ENCODE results near the gene PRKCH.

Gene PRKCH

GRCh38 chr14:61433169-61433568 lies 111.8 kb downstream of the PRKCH start:
- no peaks in the 10 kb centered on the region for H3K27me3 ChIP-seq
- no peaks in the 10 kb centered on the region for H3K9me3 ChIP-seq
- no peak overlapping the region for H3K27ac ChIP-seq
- no peaks in the 10 kb centered on the region for H3K36me3 ChIP-seq
- intact Hi-C loops (cut with DNase I; ENCODE audit: low total_unique reads): no loop called here
- TF ChIP-seq CTCF (IDR thresholded peaks at IDR 0.05): no peak
- DNase-seq: no peak
- no peak overlapping the region for H3K4me3 ChIP-seq
- H3K4me1 ChIP-seq: peaks cover 0 to 2% (median 0%) of the 10 kb centered on the region in 4 donors

GRCh38 chr14:61433828-61434227 lies 112.4 kb downstream of the PRKCH start:
- intact Hi-C loops (cut with DNase I; ENCODE audit: low total_unique reads): no loop called here
- no peak overlapping the region for H3K4me3 ChIP-seq
- no peaks in the 10 kb centered on the region for H3K27me3 ChIP-seq
- H3K27ac ChIP-seq: no peak overlapping the region
- no peaks in the 10 kb centered on the region for H3K9me3 ChIP-seq
- no peaks in the 10 kb centered on the region for H3K36me3 ChIP-seq
- H3K4me1 ChIP-seq: peaks cover 0 to 7% (median 4%) of the 10 kb centered on the region in 4 donors
- DNase-seq: no peak
- TF ChIP-seq CTCF (IDR thresholded peaks at IDR 0.05): no peak

- DNase-seq: no peak
- TF ChIP-seq CTCF (IDR thresholded peaks at IDR 0.05): no peak
- no peak overlapping the region for H3K4me3 ChIP-seq
Measured at GRCh38 chr14:61434311-61434710, 112.9 kb downstream of the PRKCH start.

GRCh38 chr14:61435563-61436337 lies 114.4 kb downstream of the PRKCH start:
- Histone ChIP-seq H3K4me3 (no peak overlapping the region), H3K36me3 (no peaks in the 10 kb centered on the region), H3K27ac (no peak overlapping the region), H3K9me3 (no peaks in the 10 kb centered on the region), H3K4me1 (peaks cover 0 to 16% (median 8%) of the 10 kb centered on the region in 4 donors), H3K27me3 (no peaks in the 10 kb centered on the region)
- TF ChIP-seq CTCF (IDR thresholded peaks at IDR 0.05): no peak
- peak; percentile 63 to 73 for DNase-seq
- intact Hi-C loops (cut with DNase I; ENCODE audit: low total_unique reads): no loop called here

More at GRCh38 chr14:61434311-61434710, 112.9 kb downstream of the PRKCH start:
- Histone ChIP-seq H3K4me1 (peaks cover 0 to 11% (median 5%) of the 10 kb centered on the region in 4 donors), H3K27me3 (no peaks in the 10 kb centered on the region), H3K36me3 (no peaks in the 10 kb centered on the region), H3K9me3 (no peaks in the 10 kb centered on the region), H3K27ac (no peak overlapping the region)
- intact Hi-C loops (cut with DNase I; ENCODE audit: low total_unique reads): no loop called here

- Histone ChIP-seq H3K27ac (no peak overlapping the region), H3K4me1 (peaks cover 0 to 16% (median 8%) of the 10 kb centered on the region in 4 donors), H3K36me3 (no peaks in the 10 kb centered on the region), H3K9me3 (no peaks in the 10 kb centered on the region), H3K27me3 (no peaks in the 10 kb centered on the region), H3K4me3 (no peak overlapping the region)
- no peak for DNase-seq
- no peak for TF ChIP-seq CTCF (IDR thresholded peaks at IDR 0.05)
- intact Hi-C loops (cut with DNase I; ENCODE audit: low total_unique reads): no loop called here
Measured at GRCh38 chr14:61437381-61437780, 116.0 kb downstream of the PRKCH start.

Measured in tibial artery (tissue), 4 donors.